Cardiac muscle cell (in vitro differentiated cells and primary cell): ENCODE data around the gene PLCL1. TPM values are rescaled to one million over a fixed set of nuclear protein-coding genes. Genes with fewer than 3 reads are reported as not detected.

Experiments used
- DNase-seq, 2 donors: peaks; one replicate each; pipeline versions ENCODE4 v3.0.0 to v3.0.0-alpha.2; 2010 to 2017; ENCODE audit warnings: low read depth in 1 of 2, low spot score in 1 of 2
- H3K27ac ChIP-seq: fragments of 200-600 bp; sonication (generic); 2 replicates; pipeline ENCODE4 v1.5.1; 2016
- H3K27me3 ChIP-seq: fragments of 200-600 bp; sonication (generic); 2 replicates; pipeline ENCODE4 v1.6.0; 2016; ENCODE audit warnings: control low read depth
- H3K36me3 ChIP-seq: fragments of 200-600 bp; sonication (generic); 2 replicates; pipeline ENCODE4 v1.5.1; 2016; ENCODE audit warnings: control low read depth
- H3K4me1 ChIP-seq: fragments of 200-600 bp; sonication (generic); 2 replicates; pipeline ENCODE4 v1.8.1; 2017; ENCODE audit warnings: low read depth, mild to moderate bottlenecking, mixed run types
- H3K4me3 ChIP-seq: fragments of 200-600 bp; sonication (generic); 2 replicates; pipeline ENCODE4 v1.5.1; 2016; ENCODE audit warnings: mild to moderate bottlenecking
- H3K9me3 ChIP-seq: fragments of 200-600 bp; sonication (generic); 2 replicates; pipeline ENCODE4 v1.5.1; 2017; ENCODE audit warnings: low read depth, mild to moderate bottlenecking, control low read depth
- CTCF ChIP-seq: IDR thresholded peaks from 2 replicates; pipeline ENCODE4 v1.5.1; 2012; ENCODE audit warnings: low read depth, mild to moderate bottlenecking, low read length
- polyA plus RNA-seq: library from polyadenylated mRNA; unstranded; fragments of >200 nt; fragmentation: Nextera tagmentation; extraction: Ambion mirVana; gene quantifications from 2 replicates; pipeline ENCODE4 v1.2.1, GENCODE V29; 2016
- total RNA-seq: library from RNA; depleted of rRNA; stranded (reverse); fragments of >200 nt; gene quantifications from 2 replicates; pipeline ENCODE4 v1.2.3, GENCODE V29; 2016

The PLCL1 gene
- total and polyA plus RNA-seq, 2 experiments from 2014 or later: 4.9 to 7.8 TPM

DNA sequence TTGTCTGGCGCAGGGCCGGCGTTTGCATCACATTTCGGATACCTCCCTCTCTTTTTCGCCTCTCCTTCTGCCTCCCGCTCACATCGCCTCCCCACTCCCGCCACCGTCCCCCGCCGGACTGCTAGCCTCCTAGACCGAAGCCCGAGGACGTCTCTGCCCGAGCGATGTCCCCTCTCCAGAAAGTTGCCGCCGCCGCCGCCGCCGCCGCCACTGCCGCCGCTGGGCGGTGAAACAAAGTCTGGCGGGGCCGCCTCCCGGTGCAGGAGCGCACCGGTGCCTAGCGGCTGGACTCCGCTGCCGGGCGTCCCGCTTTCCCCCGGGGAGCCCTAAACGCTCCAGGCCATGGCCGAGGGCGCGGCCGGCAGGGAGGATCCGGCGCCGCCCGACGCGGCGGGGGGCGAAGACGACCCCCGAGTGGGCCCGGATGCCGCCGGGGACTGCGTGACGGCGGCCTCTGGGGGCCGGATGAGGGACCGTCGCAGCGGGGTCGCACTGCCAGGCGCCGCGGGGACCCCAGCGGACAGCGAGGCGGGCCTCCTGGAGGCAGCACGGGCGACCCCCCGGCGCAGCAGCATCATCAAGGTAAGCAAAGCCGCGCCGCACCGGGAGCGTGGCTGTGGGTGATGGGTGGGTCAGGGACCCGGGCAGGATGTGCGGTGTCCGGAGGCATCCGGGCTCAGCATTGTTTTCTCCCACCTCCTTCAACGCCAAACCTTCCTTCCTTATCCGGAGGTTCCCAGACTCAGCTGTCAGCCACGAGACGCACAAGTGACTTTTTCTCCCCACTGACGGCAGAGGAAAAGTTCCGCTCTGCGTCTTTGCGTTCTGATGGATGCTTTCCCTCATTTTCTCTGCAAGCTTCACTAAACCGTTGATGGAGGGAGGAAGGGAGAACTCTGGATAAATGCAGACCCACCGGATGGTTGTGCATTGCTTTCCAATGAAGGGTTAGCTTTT is 643 bp downstream of the PLCL1 start:
- no peak overlapping the region for H3K27ac ChIP-seq
- peak overlapping the region; percentile 85 for H3K4me3 ChIP-seq
- no peak for TF ChIP-seq CTCF
- H3K27me3 ChIP-seq: peaks cover 34% of the 10 kb centered on the region
- H3K4me1 ChIP-seq: peaks cover 39% of the 10 kb centered on the region
- no peaks in the 10 kb centered on the region for H3K9me3 ChIP-seq
- H3K36me3 ChIP-seq: no peaks in the 10 kb centered on the region
- DNase-seq: peak; percentile 42 to 63

- Histone ChIP-seq H3K27me3 (peaks cover 34% of the 10 kb centered on the region), H3K27ac (no peak overlapping the region), H3K4me3 (peak overlapping the region; percentile 85), H3K4me1 (peaks cover 29% of the 10 kb centered on the region), H3K36me3 (no peaks in the 10 kb centered on the region), H3K9me3 (no peaks in the 10 kb centered on the region)
- peak; percentile 9 to 44 for DNase-seq
- no peak for TF ChIP-seq CTCF
Observed at GRCh38 chr2:197805715-197806633, 1.6 kb downstream of the PLCL1 start.

- peaks cover 5% of the 10 kb centered on the region for H3K4me1 ChIP-seq
- TF ChIP-seq CTCF: no peak
- H3K27ac ChIP-seq: no peak overlapping the region
- H3K27me3 ChIP-seq: peaks cover 34% of the 10 kb centered on the region
- H3K4me3 ChIP-seq: no peak overlapping the region
- H3K36me3 ChIP-seq: no peaks in the 10 kb centered on the region
- peak in 1 of 2 donors; percentile 30 for DNase-seq
- H3K9me3 ChIP-seq: no peaks in the 10 kb centered on the region
Observed at GRCh38 chr2:197809064-197809463, 4.7 kb downstream of the PLCL1 start.

DNA sequence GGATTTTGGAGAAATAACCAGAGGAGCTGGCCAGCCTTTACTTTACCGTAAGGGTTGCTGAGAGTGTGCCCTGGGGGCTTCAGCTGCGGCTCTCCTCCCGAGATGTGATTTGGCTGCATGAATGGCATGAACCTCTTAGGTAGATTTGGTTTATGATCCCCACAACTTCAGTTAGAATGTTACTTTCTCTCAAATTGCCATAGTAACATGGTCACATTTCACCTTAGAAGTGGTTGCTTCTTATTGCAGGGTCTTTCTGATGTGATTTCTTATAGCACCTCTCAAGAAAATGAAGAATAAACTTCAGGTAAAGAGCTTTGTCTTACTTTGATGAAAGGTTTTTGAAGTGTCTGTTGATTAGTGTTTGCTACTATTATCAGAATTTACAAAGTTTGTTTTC is 5.6 kb downstream of the PLCL1 start:
- Histone ChIP-seq H3K27me3 (peaks cover 31% of the 10 kb centered on the region), H3K4me1 (peaks cover 5% of the 10 kb centered on the region), H3K4me3 (no peak overlapping the region), H3K36me3 (no peaks in the 10 kb centered on the region), H3K9me3 (no peaks in the 10 kb centered on the region), H3K27ac (no peak overlapping the region)
- no peak for DNase-seq
- no peak for TF ChIP-seq CTCF

GRCh38 chr2:197810491-197810890 is 6.1 kb downstream of the PLCL1 start:
- no peaks in the 10 kb centered on the region for H3K9me3 ChIP-seq
- H3K27ac ChIP-seq: no peak overlapping the region
- no peak overlapping the region for H3K4me3 ChIP-seq
- no peak for TF ChIP-seq CTCF
- H3K27me3 ChIP-seq: peaks cover 26% of the 10 kb centered on the region
- H3K4me1 ChIP-seq: peaks cover 5% of the 10 kb centered on the region
- DNase-seq: no peak
- no peaks in the 10 kb centered on the region for H3K36me3 ChIP-seq
